GM12872 (cell line): ENCODE data around the gene AKT3.

Experiments used
- TF ChIP-seq, protein P1 (sequence below): IDR thresholded peaks from 3 replicates; pipeline ENCODE4 v1.5.1; 2011; ENCODE audit warnings: low read depth, mild to moderate bottlenecking, low read length, moderate library complexity; ENCODE audit not compliant: insufficient read depth

AKT3 gene

DNA sequence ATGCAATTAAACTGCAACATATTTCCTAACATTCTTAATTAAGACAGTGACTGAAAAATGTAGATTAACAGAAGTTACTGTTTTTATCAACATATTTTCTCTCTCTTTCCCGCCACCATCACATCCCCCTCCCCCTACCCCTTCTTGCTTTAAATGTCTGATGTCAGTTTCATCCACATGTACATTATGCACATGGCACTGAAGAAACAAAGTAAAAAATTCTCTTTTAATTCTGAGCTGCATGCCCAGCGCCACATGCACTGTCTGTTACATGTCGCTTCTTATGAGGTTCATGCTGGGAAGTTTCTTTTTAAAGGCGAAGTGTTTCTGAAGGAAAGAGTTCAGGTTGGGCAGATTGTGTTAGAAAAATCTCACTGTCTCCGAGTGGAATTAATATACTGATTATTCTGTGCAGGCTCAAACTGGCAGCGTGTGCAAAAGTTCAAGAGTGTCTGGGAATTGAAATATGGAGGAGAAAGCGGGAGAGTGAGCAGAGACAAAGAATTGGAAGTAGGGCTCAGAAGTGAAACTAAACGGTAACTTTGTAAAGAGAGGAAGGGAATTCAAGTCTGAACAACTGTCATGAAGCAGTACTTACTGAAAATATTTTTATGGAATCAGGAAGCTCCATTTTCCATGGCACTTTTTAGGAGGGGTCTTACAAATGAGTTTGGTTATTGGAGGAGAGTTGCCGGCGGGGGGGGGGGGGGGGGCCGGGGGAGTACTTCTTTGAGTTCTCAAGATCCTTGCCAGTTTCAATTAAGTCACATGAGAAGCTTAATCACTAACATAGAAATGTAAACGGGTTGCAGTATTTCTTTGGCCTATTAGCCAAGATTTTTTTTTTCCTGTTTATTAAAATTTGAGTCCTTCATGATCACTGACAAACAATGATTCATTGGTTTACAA is 376.6 kb downstream of the AKT3 start:
- TF ChIP-seq, protein P1, sequence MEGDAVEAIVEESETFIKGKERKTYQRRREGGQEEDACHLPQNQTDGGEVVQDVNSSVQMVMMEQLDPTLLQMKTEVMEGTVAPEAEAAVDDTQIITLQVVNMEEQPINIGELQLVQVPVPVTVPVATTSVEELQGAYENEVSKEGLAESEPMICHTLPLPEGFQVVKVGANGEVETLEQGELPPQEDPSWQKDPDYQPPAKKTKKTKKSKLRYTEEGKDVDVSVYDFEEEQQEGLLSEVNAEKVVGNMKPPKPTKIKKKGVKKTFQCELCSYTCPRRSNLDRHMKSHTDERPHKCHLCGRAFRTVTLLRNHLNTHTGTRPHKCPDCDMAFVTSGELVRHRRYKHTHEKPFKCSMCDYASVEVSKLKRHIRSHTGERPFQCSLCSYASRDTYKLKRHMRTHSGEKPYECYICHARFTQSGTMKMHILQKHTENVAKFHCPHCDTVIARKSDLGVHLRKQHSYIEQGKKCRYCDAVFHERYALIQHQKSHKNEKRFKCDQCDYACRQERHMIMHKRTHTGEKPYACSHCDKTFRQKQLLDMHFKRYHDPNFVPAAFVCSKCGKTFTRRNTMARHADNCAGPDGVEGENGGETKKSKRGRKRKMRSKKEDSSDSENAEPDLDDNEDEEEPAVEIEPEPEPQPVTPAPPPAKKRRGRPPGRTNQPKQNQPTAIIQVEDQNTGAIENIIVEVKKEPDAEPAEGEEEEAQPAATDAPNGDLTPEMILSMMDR: no peak

GRCh38 chr1:243471754-243472745 is 378.0 kb downstream of the AKT3 start:
- TF ChIP-seq, protein P1: no peak

DNA sequence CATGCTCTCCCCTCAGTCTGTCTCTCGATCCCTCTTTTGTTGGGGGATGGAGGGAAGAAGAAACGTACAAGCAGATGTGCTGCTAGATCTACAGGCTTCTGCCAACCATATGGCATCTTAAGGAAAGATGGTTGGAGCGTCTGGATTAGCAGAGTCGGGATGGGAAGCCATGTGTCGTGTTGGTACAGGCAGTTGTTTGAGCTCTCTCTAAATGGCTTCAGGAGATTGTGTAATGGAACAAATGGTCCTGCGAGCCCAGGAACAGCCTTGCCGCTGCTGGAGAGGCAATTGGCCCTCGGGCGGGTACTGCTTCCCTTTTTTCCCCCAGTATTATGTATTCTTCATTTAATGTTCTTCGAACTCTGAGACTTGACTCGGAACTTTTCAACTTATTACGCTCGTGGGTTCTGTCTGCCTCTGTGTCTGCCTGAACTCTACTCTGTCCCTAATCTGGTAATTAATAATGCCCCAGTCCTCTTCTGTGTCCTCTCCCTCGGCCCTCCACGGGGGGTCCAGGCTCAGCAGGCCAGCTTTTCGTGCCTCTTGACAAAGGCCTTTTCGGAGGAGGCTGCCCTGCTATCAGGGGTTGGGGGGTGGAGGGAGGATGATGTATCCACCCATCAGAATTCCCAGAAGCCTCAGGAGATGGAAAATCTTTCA is 378.9 kb downstream of the AKT3 start:
- TF ChIP-seq, protein P1: no peak

GRCh38 chr1:243470502-243470901 is 379.5 kb downstream of the AKT3 start:
- TF ChIP-seq, protein P1: no peak

DNA sequence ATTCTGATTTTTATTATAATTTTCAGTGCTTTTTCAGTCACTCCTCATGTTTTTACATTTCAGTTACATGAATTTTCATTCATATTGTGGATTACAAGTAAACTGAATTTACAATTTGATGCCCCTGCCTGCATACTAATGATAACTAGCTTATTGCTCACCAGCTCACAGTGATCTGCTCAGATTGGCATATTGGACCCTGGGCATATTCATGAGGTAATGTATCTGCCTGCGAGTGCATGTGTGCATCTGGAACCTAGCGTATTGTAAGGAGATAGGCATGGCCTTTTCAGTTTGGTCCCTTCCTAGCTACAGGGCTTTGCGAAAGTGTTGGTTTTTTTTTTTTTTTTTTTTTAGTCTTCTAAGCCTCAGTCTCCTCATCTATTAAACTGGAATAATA is 380.5 kb downstream of the AKT3 start:
- TF ChIP-seq, protein P1: no peak

DNA sequence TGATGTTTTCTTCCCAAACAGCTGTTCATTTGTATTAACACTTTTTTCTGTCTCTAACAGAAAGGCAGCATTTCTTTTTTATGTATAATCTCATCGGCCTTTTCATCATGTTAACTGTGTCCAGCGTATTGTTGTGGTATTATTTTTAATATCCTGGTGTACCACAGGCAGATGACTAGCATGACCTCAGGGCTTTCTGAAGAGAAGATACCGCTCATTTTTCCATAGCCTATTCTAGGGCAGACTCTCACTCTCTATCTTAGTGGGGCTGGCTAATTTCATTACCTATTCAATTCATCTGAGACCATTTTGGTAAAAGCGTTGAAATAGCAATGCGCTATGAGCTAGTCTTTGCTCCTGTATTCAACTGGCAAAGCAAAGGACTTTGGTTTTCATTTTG is 384.3 kb downstream of the AKT3 start:
- TF ChIP-seq, protein P1: no peak

- TF ChIP-seq, protein P1: no peak
Observed at GRCh38 chr1:243465081-243465480, 385.0 kb downstream of the AKT3 start.
